ENCODE results near the gene CREB5. TPM values are rescaled to one million over a fixed set of nuclear protein-coding genes. Genes with fewer than 3 reads are reported as not detected.

Gene CREB5
- total RNA-seq, 1 experiment from 2014 or later: 0.49 TPM

DNA sequence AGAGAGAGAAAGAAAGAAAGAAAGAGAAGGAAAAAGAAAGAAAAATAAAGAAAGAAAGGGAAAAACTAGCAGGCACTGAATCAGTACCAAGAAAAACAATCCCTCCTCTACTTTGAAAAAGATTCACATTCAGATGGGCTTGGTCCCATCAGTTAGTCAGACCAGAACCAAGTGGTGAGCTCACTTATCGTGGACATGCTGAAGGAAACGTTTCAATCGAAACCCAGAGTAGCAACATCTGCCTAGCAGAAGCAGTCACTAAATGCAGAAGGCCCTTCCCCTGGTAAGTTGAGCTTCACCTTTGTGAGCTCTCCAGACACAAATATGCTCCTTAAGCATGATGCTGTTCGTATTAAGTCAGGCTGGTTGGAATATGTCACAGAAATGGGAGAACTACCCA, 378.1 kb downstream of the CREB5 start:
- TF ChIP-seq, protein P1, sequence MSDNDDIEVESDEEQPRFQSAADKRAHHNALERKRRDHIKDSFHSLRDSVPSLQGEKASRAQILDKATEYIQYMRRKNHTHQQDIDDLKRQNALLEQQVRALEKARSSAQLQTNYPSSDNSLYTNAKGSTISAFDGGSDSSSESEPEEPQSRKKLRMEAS (IDR thresholded peaks at IDR 0.05): no peak
- TF ChIP-seq CEBPB (IDR thresholded peaks at IDR 0.05; ENCODE audit: low read depth): no peak
- CTCF ChIA-PET: no interaction called here
- H3K9ac ChIP-seq (ENCODE audit: low read length): no peak overlapping the region
- POLR2A ChIA-PET: no interaction called here
- RAD21 ChIA-PET (ENCODE audit: low non-redundant PET in 1 of 2, low total read pairs in 2 of 2, uncharacterized antibody in 2 of 2, unreplicated experiment in 2 of 2): no interaction called here
- no peaks in the 10 kb centered on the region for H3K79me2 ChIP-seq (ENCODE audit: insufficient read depth, low read length)
- DNase-seq (ENCODE audit: low read depth, low spot score): no peak
- H3K4me3 ChIP-seq (replicated peaks in 1 of 2; ENCODE audit: low read depth in 1 of 2, low read length in 2 of 2): no peak overlapping the region
- BruUV-seq (replicated peaks): no TSS peak
- H3K4me1 ChIP-seq (ENCODE audit: control insufficient read depth in 1 of 2, insufficient read depth in 2 of 2, low read length in 2 of 2): no peaks in the 10 kb centered on the region
- no peak overlapping the region for H3K4me2 ChIP-seq (ENCODE audit: low read length)
- H4K20me1 ChIP-seq (ENCODE audit: insufficient read depth): no peaks in the 10 kb centered on the region
- H3K9me2 ChIP-seq (ENCODE audit: insufficient read depth): no peaks in the 10 kb centered on the region
- no peak overlapping the region for H3K27ac ChIP-seq (ENCODE audit: low read depth, low read length)
- intact Hi-C loops (cut with micrococcal nuclease): no loop called here
- H3K9me3 ChIP-seq (ENCODE audit: control insufficient read depth in 1 of 2, insufficient read depth in 1 of 2, low read depth in 1 of 2, low read length in 2 of 2): no peaks in the 10 kb centered on the region
- H3K27me3 ChIP-seq (ENCODE audit: insufficient read depth, low read length): peaks cover 15% of the 10 kb centered on the region
- H3K36me3 ChIP-seq (ENCODE audit: control insufficient read depth in 1 of 2, insufficient read depth in 2 of 2, low read length in 2 of 2): no peaks in the 10 kb centered on the region
- no peak for ATAC-seq
- no peak overlapping the region for H2AFZ ChIP-seq (ENCODE audit: low read depth, low read length, poor library complexity, severe bottlenecking)

DNA sequence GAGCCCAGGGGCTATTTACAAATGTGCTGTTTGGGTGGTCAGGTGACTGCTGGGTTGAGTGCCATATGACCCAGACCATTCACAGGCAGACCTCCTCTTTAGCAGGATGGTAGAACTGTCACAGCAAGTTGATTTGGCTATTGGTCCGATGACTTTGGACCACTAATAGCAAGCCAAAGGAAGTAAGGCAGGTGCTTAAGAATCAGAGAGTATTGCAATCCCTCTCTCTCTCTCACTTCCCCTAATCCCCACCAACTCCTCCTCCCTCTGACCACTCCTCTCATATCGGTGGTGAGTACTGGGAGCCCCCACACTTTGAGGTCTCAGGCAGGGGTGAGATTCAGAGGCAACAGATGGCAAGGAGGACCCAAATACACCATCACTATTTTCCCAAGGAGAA, 380.5 kb downstream of the CREB5 start:
- BruUV-seq (replicated peaks): no TSS peak
- CTCF ChIA-PET: no interaction called here
- H3K4me3 ChIP-seq (replicated peaks in 1 of 2; ENCODE audit: low read depth in 1 of 2, low read length in 2 of 2): no peak overlapping the region

More for the DNA sequence above, 380.5 kb downstream of the CREB5 start:
- Histone ChIP-seq H4K20me1 (ENCODE audit: insufficient read depth) (no peaks in the 10 kb centered on the region), H3K79me2 (ENCODE audit: insufficient read depth, low read length) (no peaks in the 10 kb centered on the region), H3K36me3 (ENCODE audit: control insufficient read depth in 1 of 2, insufficient read depth in 2 of 2, low read length in 2 of 2) (no peaks in the 10 kb centered on the region), H3K9me2 (ENCODE audit: insufficient read depth) (no peaks in the 10 kb centered on the region), H3K9me3 (ENCODE audit: control insufficient read depth in 1 of 2, insufficient read depth in 1 of 2, low read depth in 1 of 2, low read length in 2 of 2) (no peaks in the 10 kb centered on the region), H3K27ac (ENCODE audit: low read depth, low read length) (no peak overlapping the region), H3K4me1 (ENCODE audit: control insufficient read depth in 1 of 2, insufficient read depth in 2 of 2, low read length in 2 of 2) (no peaks in the 10 kb centered on the region), H2AFZ (ENCODE audit: low read depth, low read length, poor library complexity, severe bottlenecking) (no peak overlapping the region), H3K9ac (ENCODE audit: low read length) (no peak overlapping the region), H3K27me3 (ENCODE audit: insufficient read depth, low read length) (peaks cover 18% of the 10 kb centered on the region), H3K4me2 (ENCODE audit: low read length) (no peak overlapping the region)
- DNase-seq (ENCODE audit: low read depth, low spot score): no peak
- ChIA-PET RAD21 (ENCODE audit: low non-redundant PET in 1 of 2, low total read pairs in 2 of 2, uncharacterized antibody in 2 of 2, unreplicated experiment in 2 of 2) (no interaction called here), POLR2A (no interaction called here)
- ATAC-seq: no peak
- TF ChIP-seq, protein P1 (IDR thresholded peaks at IDR 0.05): no peak
- TF ChIP-seq YY1 (IDR thresholded peaks at IDR 0.05; ENCODE audit: extremely low read depth, insufficient replicate concordance, low read depth, low read length) (no peak), POLR2A (IDR thresholded peaks at IDR 0.05; ENCODE audit: borderline replicate concordance, extremely low read depth, insufficient read depth, insufficient read length) (no peak), RAD21 (IDR thresholded peaks at IDR 0.05; ENCODE audit: low read depth) (no peak), POLR2AphosphoS5 (IDR thresholded peaks at IDR 0.05; ENCODE audit: low read depth, low read length) (no peak), SRF (IDR thresholded peaks at IDR 0.05; ENCODE audit: low read depth) (no peak), CEBPB (IDR thresholded peaks at IDR 0.05; ENCODE audit: low read depth) (no peak), EGR1 (IDR thresholded peaks at IDR 0.05; ENCODE audit: low read depth) (no peak), ELF1 (IDR thresholded peaks at IDR 0.05; ENCODE audit: borderline replicate concordance, low read depth) (no peak)
- intact Hi-C loops (cut with micrococcal nuclease): no loop called here
